A549 (cell line): ENCODE measurements around the gene URB2.

ENCODE experiments used
- CBX2 ChIP-seq: fragments of 200-600 bp; sonication (generic); IDR thresholded peaks from 2 replicates; pipeline ENCODE4 v1.6.1; 2016; ENCODE audit warnings: low read depth, mild to moderate bottlenecking, borderline replicate concordance
- CEBPB ChIP-seq, 2 experiments: fragments of >200 bp in 1 of 2; sonication (Bioruptor Twin) in 1 of 2; formaldehyde crosslinking in 1 of 2; IDR thresholded peaks; 2 replicates each; pipeline ENCODE4 v1.6.1; 2012 to 2016
- EP300 ChIP-seq, 2 experiments: fragments of >200 bp; sonication (Bioruptor Twin); formaldehyde crosslinking; IDR thresholded peaks; 2 replicates in 1 of 2; 3 replicates in 1 of 2; pipeline ENCODE4 v1.6.1; 2016 to 2017
- HOXA7 ChIP-seq: fragments of 250-450 bp; sonication (Bioruptor Pico); IDR thresholded peaks from 2 replicates; pipeline ENCODE4 v1.5.0; 2020; ENCODE audit warnings: mild to moderate bottlenecking, moderate library complexity
- JUN ChIP-seq, 2 experiments: fragments of >200 bp; sonication (Bioruptor Twin); formaldehyde crosslinking; IDR thresholded peaks; 2 replicates in 1 of 2; 3 replicates in 1 of 2; pipeline ENCODE4 v1.6.1; 2016 to 2017
- KDM1A ChIP-seq: fragments of 200-600 bp; sonication (generic); IDR thresholded peaks from 2 replicates; pipeline ENCODE4 v1.6.1; 2016; ENCODE audit warnings: low read depth, mild to moderate bottlenecking
- MAX ChIP-seq: IDR thresholded peaks from 2 replicates; pipeline ENCODE4 v1.6.1; 2012
- MYC ChIP-seq: IDR thresholded peaks from 2 replicates; pipeline ENCODE4 v1.6.1; 2012; ENCODE audit warnings: mild to moderate bottlenecking, inconsistent platforms, low read length, improper control_type of control experiment, borderline replicate concordance
- NFE2L2 ChIP-seq: fragments of 150-350 bp; conservative IDR thresholded peaks from 2 replicates; pipeline ENCODE4 v1.6.1; 2014; ENCODE audit warnings: low read length
- POLR2A ChIP-seq: IDR thresholded peaks from 2 replicates; pipeline ENCODE4 v1.6.1; 2012; ENCODE audit warnings: mild to moderate bottlenecking, low read length
- RNF2 ChIP-seq: fragments of 200-600 bp; sonication (generic); IDR thresholded peaks from 2 replicates; pipeline ENCODE4 v1.6.1; 2016; ENCODE audit warnings: low read depth, mild to moderate bottlenecking, antibody characterized with exemption, moderate library complexity, borderline replicate concordance
- TF ChIP-seq, protein P1 (sequence below): fragments of >200 bp; sonication (Bioruptor Twin); formaldehyde crosslinking; IDR thresholded peaks from 3 replicates; pipeline ENCODE4 v1.5.1; 2016
- TF ChIP-seq, protein P2 (sequence below): fragments of >200 bp; sonication (Bioruptor Twin); formaldehyde crosslinking; IDR thresholded peaks from 3 replicates; pipeline ENCODE4 v1.6.1; 2016
- TF ChIP-seq, protein P3 (sequence below): fragments of 200-600 bp; sonication (generic); IDR thresholded peaks from 2 replicates; pipeline ENCODE4 v1.6.1; 2016; ENCODE audit warnings: antibody characterized with exemption, mild to moderate bottlenecking, moderate library complexity

DNA sequence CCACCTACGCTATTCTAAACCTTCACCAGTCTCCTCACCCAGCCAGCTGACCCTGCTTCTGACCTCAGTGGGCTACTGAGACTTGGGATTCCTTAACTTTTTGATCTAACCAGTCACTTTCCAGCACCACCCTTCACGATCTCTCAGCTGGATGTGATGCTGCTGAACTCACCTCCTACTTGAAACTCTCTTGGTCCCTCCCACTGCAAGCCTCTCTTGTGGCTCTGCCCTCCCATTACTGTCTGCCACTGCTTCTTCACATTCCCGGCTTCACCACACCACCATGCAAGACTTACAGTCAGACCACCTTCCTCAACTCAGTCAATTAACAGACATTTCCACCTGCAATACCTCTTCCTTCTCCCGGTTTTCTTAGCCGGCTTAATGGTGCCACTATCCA lies 6.4 kb upstream of the URB2 start:
- TF ChIP-seq CEBPB (IDR thresholded peaks at IDR 0.05) (no peak), KDM1A (no peak), RNF2 (no peak), CBX2 (no peak), NFE2L2 (no peak), JUN (IDR thresholded peaks at IDR 0.05) (no peak), MAX (no peak), POLR2A (no peak), MYC (no peak), EP300 (IDR thresholded peaks at IDR 0.05) (no peak), HOXA7 (no peak)
- TF ChIP-seq, protein P1, sequence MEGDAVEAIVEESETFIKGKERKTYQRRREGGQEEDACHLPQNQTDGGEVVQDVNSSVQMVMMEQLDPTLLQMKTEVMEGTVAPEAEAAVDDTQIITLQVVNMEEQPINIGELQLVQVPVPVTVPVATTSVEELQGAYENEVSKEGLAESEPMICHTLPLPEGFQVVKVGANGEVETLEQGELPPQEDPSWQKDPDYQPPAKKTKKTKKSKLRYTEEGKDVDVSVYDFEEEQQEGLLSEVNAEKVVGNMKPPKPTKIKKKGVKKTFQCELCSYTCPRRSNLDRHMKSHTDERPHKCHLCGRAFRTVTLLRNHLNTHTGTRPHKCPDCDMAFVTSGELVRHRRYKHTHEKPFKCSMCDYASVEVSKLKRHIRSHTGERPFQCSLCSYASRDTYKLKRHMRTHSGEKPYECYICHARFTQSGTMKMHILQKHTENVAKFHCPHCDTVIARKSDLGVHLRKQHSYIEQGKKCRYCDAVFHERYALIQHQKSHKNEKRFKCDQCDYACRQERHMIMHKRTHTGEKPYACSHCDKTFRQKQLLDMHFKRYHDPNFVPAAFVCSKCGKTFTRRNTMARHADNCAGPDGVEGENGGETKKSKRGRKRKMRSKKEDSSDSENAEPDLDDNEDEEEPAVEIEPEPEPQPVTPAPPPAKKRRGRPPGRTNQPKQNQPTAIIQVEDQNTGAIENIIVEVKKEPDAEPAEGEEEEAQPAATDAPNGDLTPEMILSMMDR, result no peak
- TF ChIP-seq, protein P2, sequence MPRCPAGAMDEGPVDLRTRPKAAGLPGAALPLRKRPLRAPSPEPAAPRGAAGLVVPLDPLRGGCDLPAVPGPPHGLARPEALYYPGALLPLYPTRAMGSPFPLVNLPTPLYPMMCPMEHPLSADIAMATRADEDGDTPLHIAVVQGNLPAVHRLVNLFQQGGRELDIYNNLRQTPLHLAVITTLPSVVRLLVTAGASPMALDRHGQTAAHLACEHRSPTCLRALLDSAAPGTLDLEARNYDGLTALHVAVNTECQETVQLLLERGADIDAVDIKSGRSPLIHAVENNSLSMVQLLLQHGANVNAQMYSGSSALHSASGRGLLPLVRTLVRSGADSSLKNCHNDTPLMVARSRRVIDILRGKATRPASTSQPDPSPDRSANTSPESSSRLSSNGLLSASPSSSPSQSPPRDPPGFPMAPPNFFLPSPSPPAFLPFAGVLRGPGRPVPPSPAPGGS, result no peak
- TF ChIP-seq, protein P3, sequence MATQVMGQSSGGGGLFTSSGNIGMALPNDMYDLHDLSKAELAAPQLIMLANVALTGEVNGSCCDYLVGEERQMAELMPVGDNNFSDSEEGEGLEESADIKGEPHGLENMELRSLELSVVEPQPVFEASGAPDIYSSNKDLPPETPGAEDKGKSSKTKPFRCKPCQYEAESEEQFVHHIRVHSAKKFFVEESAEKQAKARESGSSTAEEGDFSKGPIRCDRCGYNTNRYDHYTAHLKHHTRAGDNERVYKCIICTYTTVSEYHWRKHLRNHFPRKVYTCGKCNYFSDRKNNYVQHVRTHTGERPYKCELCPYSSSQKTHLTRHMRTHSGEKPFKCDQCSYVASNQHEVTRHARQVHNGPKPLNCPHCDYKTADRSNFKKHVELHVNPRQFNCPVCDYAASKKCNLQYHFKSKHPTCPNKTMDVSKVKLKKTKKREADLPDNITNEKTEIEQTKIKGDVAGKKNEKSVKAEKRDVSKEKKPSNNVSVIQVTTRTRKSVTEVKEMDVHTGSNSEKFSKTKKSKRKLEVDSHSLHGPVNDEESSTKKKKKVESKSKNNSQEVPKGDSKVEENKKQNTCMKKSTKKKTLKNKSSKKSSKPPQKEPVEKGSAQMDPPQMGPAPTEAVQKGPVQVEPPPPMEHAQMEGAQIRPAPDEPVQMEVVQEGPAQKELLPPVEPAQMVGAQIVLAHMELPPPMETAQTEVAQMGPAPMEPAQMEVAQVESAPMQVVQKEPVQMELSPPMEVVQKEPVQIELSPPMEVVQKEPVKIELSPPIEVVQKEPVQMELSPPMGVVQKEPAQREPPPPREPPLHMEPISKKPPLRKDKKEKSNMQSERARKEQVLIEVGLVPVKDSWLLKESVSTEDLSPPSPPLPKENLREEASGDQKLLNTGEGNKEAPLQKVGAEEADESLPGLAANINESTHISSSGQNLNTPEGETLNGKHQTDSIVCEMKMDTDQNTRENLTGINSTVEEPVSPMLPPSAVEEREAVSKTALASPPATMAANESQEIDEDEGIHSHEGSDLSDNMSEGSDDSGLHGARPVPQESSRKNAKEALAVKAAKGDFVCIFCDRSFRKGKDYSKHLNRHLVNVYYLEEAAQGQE, result no peak
